Measurements from ENCODE around the gene GZF1. TPM values are rescaled to one million over a fixed set of nuclear protein-coding genes. Genes with fewer than 3 reads are reported as not detected.

The GZF1 gene
- total RNA-seq, 1 donor from 2014 or later: 28.3 TPM

DNA sequence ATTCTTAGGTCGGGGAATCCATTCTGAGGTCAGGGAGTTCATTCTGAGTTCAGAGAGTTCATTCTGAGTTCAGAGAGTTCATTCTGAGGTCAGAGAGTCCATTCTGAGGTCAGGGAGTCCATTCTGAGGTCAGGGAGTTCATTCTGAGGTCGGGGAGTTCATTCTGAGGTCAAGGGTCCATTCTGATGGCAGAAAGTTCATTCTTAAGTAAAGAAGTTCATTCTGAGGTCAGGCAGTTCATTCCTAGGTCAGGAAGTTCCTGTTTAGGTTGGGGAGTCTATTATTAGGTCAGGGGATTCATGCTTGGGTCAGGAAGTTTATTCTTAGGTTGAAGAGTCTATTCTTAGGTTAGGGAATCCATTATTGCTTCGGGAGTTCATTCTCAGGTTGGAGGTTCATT lies 27.9 kb upstream of the GZF1 start:
- H3K36me3 Mint-ChIP-seq (ENCODE audit: unreplicated experiment): no peaks in the 10 kb centered on the region
- H3K9me3 Mint-ChIP-seq (ENCODE audit: unreplicated experiment): peaks cover 1% of the 10 kb centered on the region
- TF ChIP-seq, protein P1, sequence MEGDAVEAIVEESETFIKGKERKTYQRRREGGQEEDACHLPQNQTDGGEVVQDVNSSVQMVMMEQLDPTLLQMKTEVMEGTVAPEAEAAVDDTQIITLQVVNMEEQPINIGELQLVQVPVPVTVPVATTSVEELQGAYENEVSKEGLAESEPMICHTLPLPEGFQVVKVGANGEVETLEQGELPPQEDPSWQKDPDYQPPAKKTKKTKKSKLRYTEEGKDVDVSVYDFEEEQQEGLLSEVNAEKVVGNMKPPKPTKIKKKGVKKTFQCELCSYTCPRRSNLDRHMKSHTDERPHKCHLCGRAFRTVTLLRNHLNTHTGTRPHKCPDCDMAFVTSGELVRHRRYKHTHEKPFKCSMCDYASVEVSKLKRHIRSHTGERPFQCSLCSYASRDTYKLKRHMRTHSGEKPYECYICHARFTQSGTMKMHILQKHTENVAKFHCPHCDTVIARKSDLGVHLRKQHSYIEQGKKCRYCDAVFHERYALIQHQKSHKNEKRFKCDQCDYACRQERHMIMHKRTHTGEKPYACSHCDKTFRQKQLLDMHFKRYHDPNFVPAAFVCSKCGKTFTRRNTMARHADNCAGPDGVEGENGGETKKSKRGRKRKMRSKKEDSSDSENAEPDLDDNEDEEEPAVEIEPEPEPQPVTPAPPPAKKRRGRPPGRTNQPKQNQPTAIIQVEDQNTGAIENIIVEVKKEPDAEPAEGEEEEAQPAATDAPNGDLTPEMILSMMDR (IDR thresholded peaks at IDR 0.05; ENCODE audit: partially characterized antibody, unreplicated experiment): no peak
- peaks cover 6% of the 10 kb centered on the region for H3K27me3 Mint-ChIP-seq (ENCODE audit: unreplicated experiment)
- no peaks in the 10 kb centered on the region for H3K4me1 Mint-ChIP-seq (ENCODE audit: low read depth, unreplicated experiment)
- peak overlapping the region; percentile 15 for H3K27ac Mint-ChIP-seq (ENCODE audit: unreplicated experiment)
- DNase-seq: no peak
- H3K4me3 Mint-ChIP-seq (ENCODE audit: unreplicated experiment): no peak overlapping the region

DNA sequence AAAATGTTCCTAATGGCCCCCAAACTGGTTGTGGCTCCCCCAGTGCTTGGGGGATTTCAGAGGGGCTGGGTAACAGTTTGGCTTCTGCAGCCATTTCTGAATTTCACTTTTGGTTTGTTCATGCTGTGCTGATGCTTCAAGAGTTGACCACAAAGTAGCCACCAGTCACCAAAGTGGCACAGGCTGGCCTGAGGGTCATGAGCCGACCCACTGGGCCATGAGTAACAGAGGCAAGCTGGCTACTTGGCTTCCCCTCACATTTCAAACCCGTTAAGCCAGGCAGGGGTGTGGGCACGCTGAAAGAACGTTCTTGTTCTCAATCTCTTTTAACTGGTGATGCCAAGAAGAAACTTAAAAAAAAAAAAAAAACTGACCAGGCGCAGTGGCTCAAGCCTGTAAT lies 26.5 kb upstream of the GZF1 start:
- no peak overlapping the region for H3K4me3 Mint-ChIP-seq (ENCODE audit: unreplicated experiment)
- H3K27me3 Mint-ChIP-seq (ENCODE audit: unreplicated experiment): peaks cover 6% of the 10 kb centered on the region
- H3K27ac Mint-ChIP-seq (ENCODE audit: unreplicated experiment): no peak overlapping the region
- no peaks in the 10 kb centered on the region for H3K4me1 Mint-ChIP-seq (ENCODE audit: low read depth, unreplicated experiment)
- no peak for DNase-seq
- H3K9me3 Mint-ChIP-seq (ENCODE audit: unreplicated experiment): peaks cover 1% of the 10 kb centered on the region
- TF ChIP-seq, protein P1 (IDR thresholded peaks at IDR 0.05; ENCODE audit: partially characterized antibody, unreplicated experiment): no peak
- H3K36me3 Mint-ChIP-seq (ENCODE audit: unreplicated experiment): no peaks in the 10 kb centered on the region

DNA sequence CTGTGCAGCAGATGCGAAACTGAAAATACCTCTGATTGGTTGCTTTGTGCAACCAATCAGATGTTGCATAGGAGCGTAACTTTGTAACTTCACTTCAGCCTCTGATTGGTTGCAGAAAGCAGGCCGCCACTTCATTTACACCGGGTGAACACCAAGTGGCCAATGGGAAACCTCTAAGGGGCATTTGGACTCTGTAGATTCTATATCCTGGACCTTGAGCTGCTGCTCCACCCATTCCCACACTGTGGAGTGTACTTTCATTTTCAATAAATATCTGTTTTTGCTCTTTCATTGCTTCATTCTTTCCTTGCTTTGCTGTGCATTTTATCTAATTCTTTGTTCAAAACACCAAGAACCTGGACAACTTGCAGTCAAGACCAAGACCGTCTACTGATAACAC lies 25.5 kb upstream of the GZF1 start:
- Mint-ChIP-seq H3K4me3 (ENCODE audit: unreplicated experiment) (no peak overlapping the region), H3K4me1 (ENCODE audit: low read depth, unreplicated experiment) (no peaks in the 10 kb centered on the region), H3K27ac (ENCODE audit: unreplicated experiment) (no peak overlapping the region), H3K9me3 (ENCODE audit: unreplicated experiment) (peaks cover 1% of the 10 kb centered on the region), H3K27me3 (ENCODE audit: unreplicated experiment) (peaks cover 6% of the 10 kb centered on the region), H3K36me3 (ENCODE audit: unreplicated experiment) (no peaks in the 10 kb centered on the region)
- no peak for DNase-seq
- TF ChIP-seq, protein P1 (IDR thresholded peaks at IDR 0.05; ENCODE audit: partially characterized antibody, unreplicated experiment): no peak

DNA sequence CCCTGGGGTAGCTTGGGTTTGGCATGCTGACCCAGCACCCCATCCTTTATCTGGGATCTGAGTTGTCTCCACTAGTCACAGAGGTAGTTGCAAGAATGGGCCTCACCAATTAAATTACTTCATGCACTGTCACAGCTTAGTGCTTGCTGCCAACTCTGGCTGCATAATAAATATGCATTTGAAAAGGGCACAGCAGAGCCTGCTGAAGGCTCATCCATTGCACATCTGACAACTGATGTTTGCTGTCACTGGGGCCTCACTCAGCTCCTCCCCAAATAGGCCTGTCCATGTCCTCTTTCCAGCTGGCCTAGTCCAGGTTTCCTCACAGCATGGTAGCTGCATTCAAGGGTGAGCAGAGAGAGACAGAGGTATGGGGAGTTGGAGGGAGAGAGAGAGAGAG lies 24.7 kb upstream of the GZF1 start:
- TF ChIP-seq, protein P1 (IDR thresholded peaks at IDR 0.05; ENCODE audit: partially characterized antibody, unreplicated experiment): no peak
- no peaks in the 10 kb centered on the region for H3K4me1 Mint-ChIP-seq (ENCODE audit: low read depth, unreplicated experiment)
- no peak overlapping the region for H3K27ac Mint-ChIP-seq (ENCODE audit: unreplicated experiment)
- peaks cover 1% of the 10 kb centered on the region for H3K9me3 Mint-ChIP-seq (ENCODE audit: unreplicated experiment)
- H3K27me3 Mint-ChIP-seq (ENCODE audit: unreplicated experiment): peaks cover 6% of the 10 kb centered on the region
- no peak for DNase-seq
- no peak overlapping the region for H3K4me3 Mint-ChIP-seq (ENCODE audit: unreplicated experiment)
- no peaks in the 10 kb centered on the region for H3K36me3 Mint-ChIP-seq (ENCODE audit: unreplicated experiment)

DNA sequence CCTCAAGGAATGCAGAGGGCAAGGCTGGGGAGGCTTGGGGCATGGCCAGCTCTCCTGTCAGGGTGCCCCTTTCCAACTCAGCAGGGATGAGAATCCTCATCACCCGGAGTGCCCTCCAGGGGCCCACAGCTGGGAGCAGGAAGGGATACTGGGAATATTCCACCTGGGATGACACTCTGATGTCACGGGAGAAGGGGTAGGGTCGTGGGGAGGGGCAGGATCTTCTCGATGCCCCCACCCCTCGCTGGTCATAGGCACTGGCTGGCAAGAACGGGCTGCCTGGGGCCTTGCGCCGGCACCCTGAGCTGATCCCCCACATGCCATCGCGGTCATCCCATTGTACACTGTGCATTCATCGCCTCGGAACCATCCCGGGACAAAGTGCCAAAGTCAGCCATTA lies 22.0 kb upstream of the GZF1 start:
- H3K27ac Mint-ChIP-seq (ENCODE audit: unreplicated experiment): no peak overlapping the region
- TF ChIP-seq, protein P1 (IDR thresholded peaks at IDR 0.05; ENCODE audit: partially characterized antibody, unreplicated experiment): no peak
- H3K4me3 Mint-ChIP-seq (ENCODE audit: unreplicated experiment): no peak overlapping the region
- no peaks in the 10 kb centered on the region for H3K27me3 Mint-ChIP-seq (ENCODE audit: unreplicated experiment)
- H3K9me3 Mint-ChIP-seq (ENCODE audit: unreplicated experiment): no peaks in the 10 kb centered on the region
- DNase-seq: no peak
- no peaks in the 10 kb centered on the region for H3K4me1 Mint-ChIP-seq (ENCODE audit: low read depth, unreplicated experiment)
- no peaks in the 10 kb centered on the region for H3K36me3 Mint-ChIP-seq (ENCODE audit: unreplicated experiment)

Data from glutamatergic neuron (in vitro differentiated cells).